Mammary epithelial cell (primary cell): ENCODE data around the gene TTC3.

ENCODE experiments used
- CTCF ChIP-seq, 2 donors: IDR thresholded peaks in 1 of 2; conservative IDR thresholded peaks in 1 of 2; 2 replicates each; pipeline ENCODE4 v1.5.1; 2011 to 2012; ENCODE audit warnings: inconsistent platforms in 2 of 2, low read length in 2 of 2, mild to moderate bottlenecking in 2 of 2, control low read depth in 1 of 2, low read depth in 1 of 2; ENCODE audit not compliant: insufficient read depth in 1 of 2; ENCODE audit errors: extremely low read depth in 1 of 2
- EZH2 ChIP-seq: IDR thresholded peaks from 2 replicates; pipeline ENCODE4 v1.6.1; 2012; ENCODE audit warnings: low read length, inconsistent platforms, borderline replicate concordance

GRCh38 chr21:37195059-37195458 lies 122.0 kb downstream of the TTC3 start:
- TF ChIP-seq CTCF (conservative IDR thresholded peaks at IDR 0.05 in 1 of 2, IDR thresholded peaks at IDR 0.05 in 1 of 2; ENCODE audit: extremely low read depth in 1 of 2, insufficient read depth in 1 of 2, low read depth in 1 of 2, low read length in 2 of 2), result no peak
- no peak for TF ChIP-seq EZH2
